Pancreas (tissue), 10 donors: Measurements from ENCODE around the gene CDK13. TPM values are rescaled to one million over a fixed set of nuclear protein-coding genes. Genes with fewer than 3 reads are reported as not detected.
"Not testable (repeated sequence)": the region's sequence is repeated elsewhere in the genome, so short reads cannot be mapped to it uniquely, and the experiment has no call there.

Experiments used
- ATAC-seq, 4 donors: fragments of 200-7000 bp; cut with Tn5 transposase; one replicate each; pipeline versions ENCODE4 v1.8.0 to v1.9.1; 2020; ENCODE audit warnings: mild to moderate bottlenecking in 4 of 4, moderate library complexity in 4 of 4
- DNase-seq, 6 donors: peaks; one replicate each; pipeline ENCODE4 v3.0.0-alpha.2; 2020
- FAIRE-seq: peaks from 2 replicates; lab custom pipeline; 2012; peaks lifted over from hg19 to GRCh38; lab: Jason Lieb, UNC
- H3K27ac ChIP-seq, 4 donors: fragments of 200-600 bp; sonication (generic); 1 replicate in 3 of 4; 2 replicates in 1 of 4; pipeline versions ENCODE4 v1.5.0 to v1.8.0; 2020
- H3K27me3 ChIP-seq, 4 donors: fragments of 200-600 bp; one replicate each; pipeline ENCODE4 v1.8.0; 2021
- H3K36me3 ChIP-seq, 3 donors: fragments of 200-600 bp; sonication (generic) in 1 of 3; one replicate each; pipeline versions ENCODE4 v1.5.0 to v1.8.0; 2020 to 2021
- H3K4me1 ChIP-seq, 3 donors: fragments of 200-600 bp; one replicate each; pipeline ENCODE4 v1.8.0; 2021
- H3K4me3 ChIP-seq, 4 donors: fragments of 200-600 bp; sonication (generic) in 2 of 4; one replicate each; pipeline versions ENCODE4 v1.5.0 to v1.8.0; 2020 to 2021
- H3K9me3 ChIP-seq, 4 donors: fragments of 200-600 bp; one replicate each; pipeline ENCODE4 v1.8.0; 2021
- CTCF ChIP-seq, 4 donors: fragments of 200-600 bp; sonication (generic) in 3 of 4; IDR thresholded peaks; one replicate each; pipeline versions ENCODE4 v1.5.0 to v1.8.0; 2021; ENCODE audit warnings: antibody characterized with exemption in 4 of 4
- WGBS, 2 donors: extraction: QIAGEN DNeasy Blood & Tissue Kit; methylation state at CpG; one replicate each; pipeline ENCODE4 v1.1.7; 2013; 5-methylcytosine and 5-hydroxymethylcytosine counted together
- intact Hi-C, 3 donors: fragments of 100-400 bp; cut with DNase I; formaldehyde crosslinking; loops; one replicate each; pipeline versions ENCODE4 v1.11.1 to v1.14.2; 2022
- polyA plus RNA-seq, 2 donors: library from polyadenylated mRNA; stranded (reverse); fragments of 200-250 nt; gene quantifications; one replicate each; pipeline ENCODE4 v1.2.3, GENCODE V29; 2013
- total RNA-seq, 6 donors: library from RNA; stranded (reverse); fragmentation: NEBNext Ultra II Directional in 4 of 6; extraction: Animal tissue kit (Norgen Biotek cat#: 25700) in 4 of 6; gene quantifications; one replicate each; pipeline versions ENCODE4 v1.2.1 to v1.2.4, GENCODE V29; 2021 to 2023
- donor health status: healthy with polysubstance abuse.
- donor health status: DM: no; HTN: no; CAD: no; lungs with moderate emphysema.
- donor health status: DM: no; HTN: no; CAD: no.
- donor health status: control.
- donor health status: control.
- donor health status: Bipolar disorder and iron deficiency.
- donor health status: DM: yes; HTN: yes; CAD: no.
- donor health status: DM: no; HTN: no; CAD: no.
- donor health status: DM: no; HTN: no; CAD: no.
- donor health status: DM: yes; HTN: yes; CAD: no.

The CDK13 gene
- total and polyA plus RNA-seq, 8 donors: 13.2 to 34.7 (median 22.0) TPM

- intact Hi-C loops: no loop called here
- TF ChIP-seq CTCF (IDR thresholded peaks at IDR 0.05): no peak
- no peak overlapping the region for H3K27ac ChIP-seq
- H3K27me3 ChIP-seq: no peaks in the 10 kb centered on the region
- H3K4me3 ChIP-seq: no peak overlapping the region
- peaks cover 0 to 4% (median 1%) of the 10 kb centered on the region in 3 donors for H3K4me1 ChIP-seq
- peak; percentile 32 for FAIRE-seq
- H3K36me3 ChIP-seq: no peaks in the 10 kb centered on the region
- WGBS, 2 donors: 63 to 75% methylated on average over 4 of the region's 4 CpGs
- H3K9me3 ChIP-seq: no peaks in the 10 kb centered on the region
- no peak for DNase-seq
- ATAC-seq: no peak
Measured at GRCh38 chr7:40105879-40106473, 155.9 kb downstream of the CDK13 start.

- WGBS, 2 donors: 62 to 77% methylated on average over 2 of the region's 2 CpGs
- intact Hi-C loops: no loop called here
- FAIRE-seq (no peak), ATAC-seq (no peak), DNase-seq (no peak)
- H3K36me3 ChIP-seq: no peaks in the 10 kb centered on the region
- no peaks in the 10 kb centered on the region for H3K27me3 ChIP-seq
- no peaks in the 10 kb centered on the region for H3K9me3 ChIP-seq
- H3K4me1 ChIP-seq: no peaks in the 10 kb centered on the region
- no peak overlapping the region for H3K4me3 ChIP-seq
- no peak for TF ChIP-seq CTCF (IDR thresholded peaks at IDR 0.05)
- no peak overlapping the region for H3K27ac ChIP-seq
Measured at GRCh38 chr7:40115936-40116335, 165.9 kb downstream of the CDK13 start.

GRCh38 chr7:40117199-40117598, 167.1 kb downstream of the CDK13 start:
- WGBS, 2 donors: 82 to 87% methylated on average over 9 of the region's 9 CpGs
- not testable (repeated sequence) for DNase-seq

GRCh38 chr7:40118201-40118600, 168.1 kb downstream of the CDK13 start:
- 87 to 97% methylated on average over 7 of the region's 7 CpGs for WGBS, 2 donors
- H3K9me3 ChIP-seq, FAIRE-seq, H3K27me3 ChIP-seq, H3K4me3 ChIP-seq, H3K4me1 ChIP-seq, ATAC-seq, DNase-seq, intact Hi-C loops, H3K27ac ChIP-seq, H3K36me3 ChIP-seq: not testable (repeated sequence)

More at GRCh38 chr7:40117199-40117598, 167.1 kb downstream of the CDK13 start:
- H3K4me1 ChIP-seq, intact Hi-C loops, H3K9me3 ChIP-seq, H3K36me3 ChIP-seq, H3K4me3 ChIP-seq, H3K27ac ChIP-seq, H3K27me3 ChIP-seq, FAIRE-seq: not testable (repeated sequence)
- ATAC-seq: peak in 1 of 4 donors; percentile 12

GRCh38 chr7:40120020-40120419, 170.0 kb downstream of the CDK13 start:
- Histone ChIP-seq H3K27me3 (no peaks in the 10 kb centered on the region), H3K27ac (no peak overlapping the region), H3K4me1 (peaks cover 4 to 5% (median 5%) of the 10 kb centered on the region in 3 donors), H3K4me3 (no peak overlapping the region), H3K36me3 (no peaks in the 10 kb centered on the region), H3K9me3 (no peaks in the 10 kb centered on the region)
- ATAC-seq: no peak
- no peak for TF ChIP-seq CTCF (IDR thresholded peaks at IDR 0.05)
- no peak for DNase-seq
- WGBS, 2 donors: 93 to 94% methylated on average over 5 of the region's 5 CpGs
- no peak for FAIRE-seq
- intact Hi-C loops: no loop called here

- intact Hi-C loops, DNase-seq, H3K27me3 ChIP-seq, H3K27ac ChIP-seq, H3K9me3 ChIP-seq, H3K36me3 ChIP-seq, H3K4me3 ChIP-seq, H3K4me1 ChIP-seq, FAIRE-seq: not testable (repeated sequence)
- ATAC-seq: peak in 1 of 4 donors; percentile 46
- WGBS, 2 donors: 81 to 83% methylated on average over 14 of the region's 14 CpGs
Measured at GRCh38 chr7:40122100-40122939, 172.3 kb downstream of the CDK13 start.
